GM12892 (cell line): ENCODE results near the gene ABCG4.

ENCODE experiments used
- POLR2A ChIP-seq: IDR thresholded peaks from 2 replicates; pipeline ENCODE4 v1.6.1; 2011; ENCODE audit warnings: low read depth, low read length, control low read depth
- POLR2AphosphoS5 ChIP-seq: IDR thresholded peaks from 2 replicates; pipeline ENCODE4 v1.6.1; 2011; ENCODE audit warnings: low read depth, low read length, control low read depth
- TAF1 ChIP-seq: IDR thresholded peaks from 2 replicates; pipeline ENCODE4 v1.6.1; 2011; ENCODE audit warnings: low read depth, mild to moderate bottlenecking, control low read depth, low read length, borderline replicate concordance

DNA sequence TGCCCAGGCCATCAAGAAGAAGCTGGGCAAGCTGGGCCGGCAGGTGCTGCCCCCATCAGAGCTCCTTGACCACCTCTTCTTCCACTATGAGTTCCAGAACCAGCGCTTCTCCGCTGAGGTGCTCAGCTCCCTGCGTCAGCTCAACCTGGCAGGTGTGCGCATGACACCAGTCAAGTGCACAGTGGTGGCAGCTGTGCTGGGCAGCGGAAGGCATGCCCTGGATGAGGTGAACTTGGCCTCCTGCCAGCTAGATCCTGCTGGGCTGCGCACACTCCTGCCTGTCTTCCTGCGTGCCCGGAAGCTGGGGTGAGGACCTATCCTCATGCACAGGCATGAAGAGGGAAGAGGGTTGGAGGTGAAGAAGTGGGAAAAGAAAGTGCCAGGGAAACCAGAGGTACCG lies 31.1 kb downstream of the ABCG4 start:
- TF ChIP-seq POLR2A (no peak), TAF1 (no peak), POLR2AphosphoS5 (no peak)
